K562 (cell line): ENCODE results near the gene RNLS. TPM values are rescaled to one million over a fixed set of nuclear protein-coding genes. Genes with fewer than 3 reads are reported as not detected.

Experiments
- ATAC-seq: fragments of 200-7000 bp; cut with Tn5 transposase; 3 replicates; pipeline ENCODE4 v1.9.1; 2020; ENCODE audit warnings: moderate library complexity
- BruUV-seq: library from RNA; stranded (reverse); fragments of 400-500 nt; replicated peaks from 2 replicates; lab custom pipeline; 2021; lab: Mats Ljungman, UMichigan
- CTCF ChIA-PET: fragments of 300-600 bp; formaldehyde crosslinking; extraction: SDS; loops from one replicate; lab custom pipeline; 2021; ENCODE audit warnings: low intra/inter-chr PET ratio; lab: Yijun Ruan, JAX
- POLR2A ChIA-PET: fragments of 300-600, 350-650 bp; sonication (Branson Sonifier 250); formaldehyde crosslinking; extraction: SDS; loops from one replicate; lab custom pipeline; 2021; ENCODE audit warnings: antibody characterized with exemption, inconsistent platforms; lab: Yijun Ruan, JAX
- DNase-seq, 4 experiments: peaks; one replicate each; pipeline versions ENCODE4 v3.0.0 to v3.0.0-alpha.2; 2011 to 2018; ENCODE audit warnings: low spot score in 3 of 4, mixed read lengths in 3 of 4; ENCODE audit errors: extremely low read depth in 1 of 4
- FAIRE-seq: peaks from 2 replicates; lab custom pipeline; 2011; peaks lifted over from hg19 to GRCh38; lab: Jason Lieb, UNC
- H2AFZ ChIP-seq: 2 replicates; pipeline ENCODE4 v1.6.0; 2011; ENCODE audit warnings: low read depth, low read length, control low read depth, inconsistent platforms
- H3K27ac ChIP-seq: fragments of 200-600 bp; 3 replicates; pipeline ENCODE4 v1.8.0; 2011; ENCODE audit warnings: low read depth, mild to moderate bottlenecking, control low read depth, inconsistent platforms, low read length, moderate library complexity, mixed read lengths; ENCODE audit errors: extremely low read depth
- H3K27me3 ChIP-seq, 2 experiments: fragments of 300-600 bp in 1 of 2; 2 replicates in 1 of 2; 3 replicates in 1 of 2; pipeline versions ENCODE4 v1.6.0 to v1.8.0; 2011; ENCODE audit warnings: inconsistent platforms in 2 of 2, low read length in 2 of 2, mild to moderate bottlenecking in 1 of 2, mixed read lengths in 1 of 2, moderate library complexity in 1 of 2; ENCODE audit not compliant: control insufficient read depth in 2 of 2, insufficient read depth in 2 of 2
- H3K36me3 ChIP-seq: fragments of 300-600 bp; 3 replicates; pipeline ENCODE4 v1.8.0; 2011; ENCODE audit warnings: mild to moderate bottlenecking, low read length, inconsistent platforms; ENCODE audit not compliant: control insufficient read depth, insufficient read depth
- H3K4me1 ChIP-seq, 2 experiments: fragments of 200-600 bp in 1 of 2; replicated peaks in 1 of 2; 2 replicates in 1 of 2; 3 replicates in 1 of 2; pipeline versions ENCODE4 v1.5.1 to v1.8.0; 2011; ENCODE audit warnings: inconsistent platforms in 2 of 2, low read length in 2 of 2, mild to moderate bottlenecking in 1 of 2, mixed read lengths in 1 of 2, moderate library complexity in 1 of 2; ENCODE audit not compliant: control insufficient read depth in 2 of 2, insufficient read depth in 2 of 2
- H3K4me2 ChIP-seq: 2 replicates; pipeline ENCODE4 v1.6.1; 2011; ENCODE audit warnings: low read length, control low read depth, inconsistent platforms, mixed read lengths; ENCODE audit not compliant: insufficient read depth
- H3K4me3 ChIP-seq: fragments of 200-600 bp; sonication (generic), shearing (Covaris generic); 2 replicates; pipeline ENCODE4 v1.5.1; 2016; ENCODE audit warnings: control low read depth, inconsistent platforms
- H3K79me2 ChIP-seq: fragments of 200-600 bp; 3 replicates; pipeline ENCODE4 v1.8.0; 2011; ENCODE audit warnings: low read length, inconsistent platforms; ENCODE audit not compliant: control insufficient read depth, insufficient read depth
- H3K9ac ChIP-seq, 2 experiments: 2 replicates each; pipeline versions ENCODE4 v1.6.0 to v1.6.1; 2011; ENCODE audit warnings: low read depth in 2 of 2, low read length in 2 of 2, control low read depth in 1 of 2, inconsistent platforms in 1 of 2, mild to moderate bottlenecking in 1 of 2, mixed read lengths in 1 of 2; ENCODE audit not compliant: insufficient read depth in 1 of 2
- H3K9me1 ChIP-seq: one replicate; pipeline ENCODE4 v1.6.0; 2011; ENCODE audit warnings: inconsistent platforms, mild to moderate bottlenecking, low read length, moderate library complexity; ENCODE audit not compliant: control insufficient read depth, insufficient read depth
- H3K9me3 ChIP-seq: replicated peaks from 2 replicates; pipeline ENCODE4 v1.5.1; 2011; ENCODE audit warnings: low read depth, low read length, inconsistent platforms; ENCODE audit not compliant: control insufficient read depth, insufficient read depth
- H4K20me1 ChIP-seq: replicated peaks from 2 replicates; pipeline ENCODE4 v1.6.1; 2011; ENCODE audit warnings: low read length, inconsistent platforms, mixed read lengths; ENCODE audit not compliant: control insufficient read depth, insufficient read depth
- ADNP ChIP-seq: fragments of 200-800 bp; sonication (Bioruptor generic); IDR thresholded peaks from 2 replicates; pipeline ENCODE4 v1.6.1; 2016; ENCODE audit warnings: missing genetic modification characterization, missing compliant biosample characterization
- ASH1L ChIP-seq: fragments of 450-650 bp; IDR thresholded peaks from 2 replicates; pipeline ENCODE4 v1.6.1; 2018; ENCODE audit warnings: borderline replicate concordance, mild to moderate bottlenecking, low read depth; ENCODE audit not compliant: partially characterized antibody
- CREB3L1 ChIP-seq: fragments of 450-650 bp; IDR thresholded peaks from 2 replicates; pipeline ENCODE4 v1.6.1; 2014; ENCODE audit warnings: low read depth, mild to moderate bottlenecking, moderate library complexity, borderline replicate concordance
- CREB5 ChIP-seq: fragments of 250-450 bp; sonication (Bioruptor Pico); IDR thresholded peaks from 2 replicates; pipeline ENCODE4 v1.5.0; 2020; ENCODE audit warnings: mild to moderate bottlenecking
- E2F8 ChIP-seq: fragments of 450-650 bp; IDR thresholded peaks from 2 replicates; pipeline ENCODE4 v1.7.1; 2018; ENCODE audit warnings: mild to moderate bottlenecking, low read depth; ENCODE audit not compliant: partially characterized antibody
- ELK1 ChIP-seq: sonication (generic); formaldehyde crosslinking; IDR thresholded peaks from 2 replicates; pipeline ENCODE4 v1.8.1; 2022; ENCODE audit warnings: missing genetic modification reagents
- HMGN3 ChIP-seq: IDR thresholded peaks from 2 replicates; pipeline ENCODE4 v1.6.1; 2011; ENCODE audit warnings: borderline replicate concordance, low read depth, mild to moderate bottlenecking, mixed read lengths, low read length; ENCODE audit not compliant: insufficient read length; ENCODE audit errors: extremely low read depth
- HNRNPH1 ChIP-seq: fragments of 200-400 bp; formaldehyde crosslinking; optimal IDR thresholded peaks from 2 replicates; pipeline ENCODE3; 2017; ENCODE audit warnings: low read depth, mild to moderate bottlenecking, low read length, moderate library complexity
- KLF10 ChIP-seq: fragments of 250-450 bp; sonication (Bioruptor Pico); IDR thresholded peaks from 2 replicates; pipeline ENCODE4 v1.6.1; 2021; ENCODE audit warnings: matching md5 sums
- PREB ChIP-seq: sonication (generic); formaldehyde crosslinking; IDR thresholded peaks from 2 replicates; pipeline ENCODE4 v1.8.1; 2023; ENCODE audit warnings: mild to moderate bottlenecking, missing genetic modification reagents
- SIX5 ChIP-seq, 2 experiments: IDR thresholded peaks; 2 replicates each; pipeline ENCODE4 v1.6.1; 2011; ENCODE audit warnings: low read length in 2 of 2, borderline replicate concordance in 1 of 2, low read depth in 1 of 2, mild to moderate bottlenecking in 1 of 2, moderate library complexity in 1 of 2; ENCODE audit not compliant: insufficient read depth in 1 of 2
- SMARCA5 ChIP-seq: fragments of 450-650 bp; IDR thresholded peaks from 2 replicates; pipeline ENCODE4 v1.6.1; 2016
- SNAPC5 ChIP-seq: fragments of 250-450 bp; sonication (Bioruptor Pico); IDR thresholded peaks from 2 replicates; pipeline ENCODE4 v1.8.0; 2021; ENCODE audit warnings: moderate library complexity, mild to moderate bottlenecking, inconsistent platforms
- ZNF217 ChIP-seq: sonication (generic); formaldehyde crosslinking; IDR thresholded peaks from 2 replicates; pipeline ENCODE4 v1.8.0; 2022; ENCODE audit warnings: mild to moderate bottlenecking, missing genetic modification reagents
- WGBS: fragments of 100-300 bp; shearing (Covaris generic); methylation state at CpG from one replicate; pipeline ENCODE4 v1.1.6; 2016; ENCODE audit warnings: low coverage, mixed read lengths; ENCODE audit not compliant: insufficient coverage; ENCODE audit errors: missing lambda C conversion rate; 5-methylcytosine and 5-hydroxymethylcytosine counted together
- in situ Hi-C: fragments of 300-500 bp; cut with MboI; formaldehyde crosslinking; loops from 4 replicates; pipeline ENCODE4 v1.15.0; 2018; ENCODE audit warnings: inconsistent platforms, mixed read lengths
- intact Hi-C: fragments of 100-400 bp; cut with micrococcal nuclease; formaldehyde crosslinking; loops from 2 replicates; pipeline ENCODE4 v1.14.2; 2022
- polyA plus RNA-seq, 8 experiments: library from polyadenylated mRNA; depleted of rRNA in 4 of 8; stranded (reverse) in 5 of 8; unstranded in 3 of 8; fragments of >200 nt; fragmentation: Nextera tagmentation in 2 of 8; fragmentation: Illumina TruSeq in 1 of 8; extraction: Ambion mirVana in 2 of 8; extraction: Trizol in 1 of 8; gene quantifications; 2 replicates each; pipeline versions ENCODE4 v1.2.1 to v1.2.3, GENCODE V29; 2011 to 2014; ENCODE audit warnings: inconsistent platforms in 1 of 8, missing spikeins in 1 of 8
- total RNA-seq, 7 experiments: library from RNA; depleted of rRNA in 6 of 7; stranded (reverse); fragments of >200 nt in 6 of 7; fragmentation: Illumina TruSeq in 2 of 7; extraction: Trizol in 2 of 7; gene quantifications; 2 replicates each; pipeline versions ENCODE4 v1.2.1 to v1.2.3, GENCODE V29; 2011 to 2021; ENCODE audit warnings: low replicate concordance in 1 of 7

RNLS gene
- total and polyA plus RNA-seq, 9 of the 15 experiments (the other 6 are each of a cell fraction or from before 2014, with no cell fraction given), result 0.14 to 0.72 (median 0.41) TPM; not detected in 3

GRCh38 chr10:88456730-88457129, 126.4 kb downstream of the RNLS start:
- ATAC-seq (no peak), FAIRE-seq (no peak), DNase-seq (no peak)
- H4K20me1 ChIP-seq, result no peaks in the 10 kb centered on the region
- intact Hi-C loops, result no loop called here
- no peaks in the 10 kb centered on the region for H3K9me3 ChIP-seq
- BruUV-seq, result no TSS peak
- ChIA-PET CTCF (no interaction called here), POLR2A (no interaction called here)
- in situ Hi-C loops, result no loop called here
- WGBS, result 0% methylated on average over 2 of the region's 3 CpGs
- no peaks in the 10 kb centered on the region for H3K27me3 ChIP-seq
- H2AFZ ChIP-seq, result no peak overlapping the region
- no peak overlapping the region for H3K27ac ChIP-seq
- H3K9ac ChIP-seq, result no peak overlapping the region
- no peak overlapping the region for H3K4me2 ChIP-seq
- H3K4me1 ChIP-seq, result no peaks in the 10 kb centered on the region
- H3K4me3 ChIP-seq, result no peak overlapping the region
- no peaks in the 10 kb centered on the region for H3K9me1 ChIP-seq
- no peaks in the 10 kb centered on the region for H3K36me3 ChIP-seq
- H3K79me2 ChIP-seq, result no peaks in the 10 kb centered on the region
- TF ChIP-seq ZNF217 (CRISPR knock-in tag) (no peak), KLF10 (CRISPR knock-in tag) (no peak), ELK1 (CRISPR knock-in tag) (no peak), HMGN3 (no peak), CREB5 (CRISPR knock-in tag) (no peak), SNAPC5 (CRISPR knock-in tag) (no peak), SIX5 (IDR thresholded peaks at IDR 0.05; ENCODE audit: borderline replicate concordance in 1 of 2, insufficient read depth in 1 of 2, low read depth in 1 of 2, low read length in 2 of 2) (no peak), E2F8 (no peak), CREB3L1 (no peak), PREB (no peak), HNRNPH1 (no peak), ASH1L (no peak), ADNP (tag) (no peak), SMARCA5 (no peak)
